ENCODE measurements around the gene ROBO3. TPM values are rescaled to one million over a fixed set of nuclear protein-coding genes. Genes with fewer than 3 reads are reported as not detected.

ROBO3 gene
- total and polyA plus RNA-seq, 10 of the 15 experiments (the other 5 are each of a cell fraction or from before 2014, with no cell fraction given): 0.10 to 0.63 (median 0.31) TPM; not detected in 2

- WGBS (ENCODE audit: insufficient coverage, insufficient replicate concordance, low lambda C conversion rate, missing lambda C conversion rate): 46% methylated on average over 2 of the region's 2 CpGs
- no peak for ATAC-seq
- peaks cover 0 to 2% of the 10 kb centered on the region in 2 experiments; a peak in 2 of 4 replicates for H3K27me3 ChIP-seq (replicated peaks in 1 of 2; ENCODE audit: control insufficient read depth in 2 of 2, insufficient read depth in 2 of 2, low read length in 1 of 2)
- no peak overlapping the region for H3K27ac ChIP-seq (ENCODE audit: control insufficient read depth, insufficient read depth)
- H3K36me3 ChIP-seq (ENCODE audit: control insufficient read depth in 2 of 2, insufficient read depth in 2 of 2, low read length in 1 of 2): no peaks in the 10 kb centered on the region
- TF ChIP-seq ZNF622 (IDR thresholded peaks at IDR 0.05) (no peak), SP1 (IDR thresholded peaks at IDR 0.05; ENCODE audit: low read depth, low read length) (no peak), NFIC (IDR thresholded peaks at IDR 0.05; ENCODE audit: low read depth, low read length) (no peak), BCL11A (IDR thresholded peaks at IDR 0.05; ENCODE audit: low read depth, low read length) (no peak), ETV6 (conservative IDR thresholded peaks at IDR 0.05 in 1 of 2, IDR thresholded peaks at IDR 0.05 in 1 of 2; ENCODE audit: borderline replicate concordance in 1 of 2, low read depth in 1 of 2) (no peak), ZBED1 (IDR thresholded peaks at IDR 0.05; ENCODE audit: borderline replicate concordance) (no peak)
- DNase-seq (ENCODE audit: low read depth, low spot score): no peak
- in situ Hi-C loops (cut with MboI): no loop called here
- BruUV-seq (replicated peaks): no TSS peak
- H3K79me2 ChIP-seq (ENCODE audit: control insufficient read depth, insufficient read depth, low read length): no peaks in the 10 kb centered on the region
- RAD21 ChIA-PET (ENCODE audit: unreplicated experiment): no interaction called here
- no peaks in the 10 kb centered on the region for H3K9me3 ChIP-seq (replicated peaks; ENCODE audit: control insufficient read depth, insufficient read depth, low read length)
- POLR2A ChIA-PET: no interaction called here
- H4K20me1 ChIP-seq (ENCODE audit: control insufficient read depth, insufficient read depth): no peaks in the 10 kb centered on the region
- CTCF ChIA-PET: no interaction called here
- H3K4me1 ChIP-seq (ENCODE audit: control insufficient read depth, insufficient read depth, low read length): no peaks in the 10 kb centered on the region
- SMC1A ChIA-PET (ENCODE audit: uncharacterized antibody, unreplicated experiment): interaction anchor here (1.0 kb wide), 1 partner anchor 232 kb away, joined by 4 read pairs; no protein-coding TSS in a partner anchor
- no peak overlapping the region for H3K4me3 ChIP-seq
- H2AFZ ChIP-seq (ENCODE audit: control insufficient read depth, low read depth, low read length): no peak overlapping the region
- intact Hi-C loops (cut with micrococcal nuclease; ENCODE audit: unreplicated experiment): no loop called here
- no peak overlapping the region for H3K9ac ChIP-seq (ENCODE audit: control insufficient read depth, insufficient read depth, low read length)
- H3K4me2 ChIP-seq (ENCODE audit: control insufficient read depth, insufficient read depth): no peak overlapping the region
- FAIRE-seq: no peak
Measured at GRCh38 chr11:124892146-124892545, 26.9 kb downstream of the ROBO3 start.

GRCh38 chr11:124892750-124893454, 27.7 kb downstream of the ROBO3 start:
- no peak overlapping the region for H3K4me3 ChIP-seq
- no peaks in the 10 kb centered on the region for H4K20me1 ChIP-seq (ENCODE audit: control insufficient read depth, insufficient read depth)
- CTCF ChIA-PET: no interaction called here
- in situ Hi-C loops (cut with MboI) (no loop called here), intact Hi-C loops (cut with micrococcal nuclease; ENCODE audit: unreplicated experiment) (no loop called here)
- BruUV-seq (replicated peaks): no TSS peak
- no peaks in the 10 kb centered on the region for H3K79me2 ChIP-seq (ENCODE audit: control insufficient read depth, insufficient read depth, low read length)
- no peak overlapping the region for H3K9ac ChIP-seq (ENCODE audit: control insufficient read depth, insufficient read depth, low read length)
- DNase-seq (ENCODE audit: low read depth, low spot score) (no peak), ATAC-seq (no peak), FAIRE-seq (no peak)
- H3K4me1 ChIP-seq (ENCODE audit: control insufficient read depth, insufficient read depth, low read length): no peaks in the 10 kb centered on the region
- H3K27ac ChIP-seq (ENCODE audit: control insufficient read depth, insufficient read depth): no peak overlapping the region
- no peak overlapping the region for H3K4me2 ChIP-seq (ENCODE audit: control insufficient read depth, insufficient read depth)
- RAD21 ChIA-PET (ENCODE audit: unreplicated experiment): no interaction called here
- no peak overlapping the region for H2AFZ ChIP-seq (ENCODE audit: control insufficient read depth, low read depth, low read length)
- no peaks in the 10 kb centered on the region for H3K9me3 ChIP-seq (replicated peaks; ENCODE audit: control insufficient read depth, insufficient read depth, low read length)
- 39% methylated on average over 9 of the region's 9 CpGs for WGBS (ENCODE audit: insufficient coverage, insufficient replicate concordance, low lambda C conversion rate, missing lambda C conversion rate)
- no peak for TF ChIP-seq ATF2 (IDR thresholded peaks at IDR 0.05; ENCODE audit: low read length)
- no peak for TF ChIP-seq BCL3 (IDR thresholded peaks at IDR 0.05; ENCODE audit: borderline replicate concordance, insufficient read depth, low read depth, low read length, poor library complexity, severe bottlenecking)
- no peak for TF ChIP-seq SIN3A (IDR thresholded peaks at IDR 0.05; ENCODE audit: low read depth, low read length)
- peaks cover 0 to 3% of the 10 kb centered on the region in 2 experiments; a peak in 2 of 4 replicates for H3K27me3 ChIP-seq (replicated peaks in 1 of 2; ENCODE audit: control insufficient read depth in 2 of 2, insufficient read depth in 2 of 2, low read length in 1 of 2)
- POLR2A ChIA-PET: no interaction called here
- SMC1A ChIA-PET (ENCODE audit: uncharacterized antibody, unreplicated experiment): interaction anchor here (1.0 to 1.3 kb wide), 2 partner anchors 231 to 453 kb away, joined by 3 to 4 read pairs; no protein-coding TSS in a partner anchor
- no peaks in the 10 kb centered on the region for H3K36me3 ChIP-seq (ENCODE audit: control insufficient read depth in 2 of 2, insufficient read depth in 2 of 2, low read length in 1 of 2)
